ENCODE measurements around the gene RNF43.

Gene RNF43

GRCh38 chr17:58436805-58437239 lies 19.5 kb upstream of the RNF43 start:
- TF ChIP-seq, protein P1, sequence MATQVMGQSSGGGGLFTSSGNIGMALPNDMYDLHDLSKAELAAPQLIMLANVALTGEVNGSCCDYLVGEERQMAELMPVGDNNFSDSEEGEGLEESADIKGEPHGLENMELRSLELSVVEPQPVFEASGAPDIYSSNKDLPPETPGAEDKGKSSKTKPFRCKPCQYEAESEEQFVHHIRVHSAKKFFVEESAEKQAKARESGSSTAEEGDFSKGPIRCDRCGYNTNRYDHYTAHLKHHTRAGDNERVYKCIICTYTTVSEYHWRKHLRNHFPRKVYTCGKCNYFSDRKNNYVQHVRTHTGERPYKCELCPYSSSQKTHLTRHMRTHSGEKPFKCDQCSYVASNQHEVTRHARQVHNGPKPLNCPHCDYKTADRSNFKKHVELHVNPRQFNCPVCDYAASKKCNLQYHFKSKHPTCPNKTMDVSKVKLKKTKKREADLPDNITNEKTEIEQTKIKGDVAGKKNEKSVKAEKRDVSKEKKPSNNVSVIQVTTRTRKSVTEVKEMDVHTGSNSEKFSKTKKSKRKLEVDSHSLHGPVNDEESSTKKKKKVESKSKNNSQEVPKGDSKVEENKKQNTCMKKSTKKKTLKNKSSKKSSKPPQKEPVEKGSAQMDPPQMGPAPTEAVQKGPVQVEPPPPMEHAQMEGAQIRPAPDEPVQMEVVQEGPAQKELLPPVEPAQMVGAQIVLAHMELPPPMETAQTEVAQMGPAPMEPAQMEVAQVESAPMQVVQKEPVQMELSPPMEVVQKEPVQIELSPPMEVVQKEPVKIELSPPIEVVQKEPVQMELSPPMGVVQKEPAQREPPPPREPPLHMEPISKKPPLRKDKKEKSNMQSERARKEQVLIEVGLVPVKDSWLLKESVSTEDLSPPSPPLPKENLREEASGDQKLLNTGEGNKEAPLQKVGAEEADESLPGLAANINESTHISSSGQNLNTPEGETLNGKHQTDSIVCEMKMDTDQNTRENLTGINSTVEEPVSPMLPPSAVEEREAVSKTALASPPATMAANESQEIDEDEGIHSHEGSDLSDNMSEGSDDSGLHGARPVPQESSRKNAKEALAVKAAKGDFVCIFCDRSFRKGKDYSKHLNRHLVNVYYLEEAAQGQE (IDR thresholded peaks at IDR 0.05; ENCODE audit: insufficient read depth in 1 of 2, low read depth in 2 of 2, low read length in 2 of 2) = no peak
- TF ChIP-seq FOXP2 (optimal IDR thresholded peaks at IDR 0.05; ENCODE audit: borderline replicate concordance, extremely low read depth, extremely low read length, insufficient read depth) (no peak), POLR2AphosphoS5 (IDR thresholded peaks at IDR 0.05; ENCODE audit: low read depth, low read length) (no peak), TAF1 (IDR thresholded peaks at IDR 0.05; ENCODE audit: borderline replicate concordance, insufficient read depth, low read length) (no peak), SIN3A (IDR thresholded peaks at IDR 0.05; ENCODE audit: borderline replicate concordance, insufficient read depth, low read length) (no peak)

DNA sequence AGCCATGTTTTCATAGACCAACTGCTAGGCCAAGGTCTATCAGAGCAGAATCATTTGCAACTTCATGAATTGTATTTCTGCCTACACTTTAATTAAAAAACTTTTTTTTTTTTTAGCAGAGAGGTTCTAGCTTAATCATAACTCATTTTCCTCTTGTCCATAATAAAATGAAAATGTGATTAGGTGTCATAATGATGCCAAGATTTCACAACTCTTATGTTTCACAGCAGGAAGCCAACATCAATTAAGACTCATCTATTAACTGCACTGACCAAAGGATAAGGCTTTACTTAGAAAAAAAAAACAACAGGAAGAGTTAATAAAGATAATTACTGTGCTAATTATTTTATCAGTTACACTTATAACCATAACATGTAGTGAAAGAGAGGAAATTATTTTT lies 18.9 kb upstream of the RNF43 start:
- TF ChIP-seq, protein P1 (IDR thresholded peaks at IDR 0.05; ENCODE audit: insufficient read depth in 1 of 2, low read depth in 2 of 2, low read length in 2 of 2) = no peak
- no peak for TF ChIP-seq FOXP2 (optimal IDR thresholded peaks at IDR 0.05; ENCODE audit: borderline replicate concordance, extremely low read depth, extremely low read length, insufficient read depth)
- no peak for TF ChIP-seq POLR2AphosphoS5 (IDR thresholded peaks at IDR 0.05; ENCODE audit: low read depth, low read length)
- no peak for TF ChIP-seq TAF1 (IDR thresholded peaks at IDR 0.05; ENCODE audit: borderline replicate concordance, insufficient read depth, low read length)
- no peak for TF ChIP-seq SIN3A (IDR thresholded peaks at IDR 0.05; ENCODE audit: borderline replicate concordance, insufficient read depth, low read length)

DNA sequence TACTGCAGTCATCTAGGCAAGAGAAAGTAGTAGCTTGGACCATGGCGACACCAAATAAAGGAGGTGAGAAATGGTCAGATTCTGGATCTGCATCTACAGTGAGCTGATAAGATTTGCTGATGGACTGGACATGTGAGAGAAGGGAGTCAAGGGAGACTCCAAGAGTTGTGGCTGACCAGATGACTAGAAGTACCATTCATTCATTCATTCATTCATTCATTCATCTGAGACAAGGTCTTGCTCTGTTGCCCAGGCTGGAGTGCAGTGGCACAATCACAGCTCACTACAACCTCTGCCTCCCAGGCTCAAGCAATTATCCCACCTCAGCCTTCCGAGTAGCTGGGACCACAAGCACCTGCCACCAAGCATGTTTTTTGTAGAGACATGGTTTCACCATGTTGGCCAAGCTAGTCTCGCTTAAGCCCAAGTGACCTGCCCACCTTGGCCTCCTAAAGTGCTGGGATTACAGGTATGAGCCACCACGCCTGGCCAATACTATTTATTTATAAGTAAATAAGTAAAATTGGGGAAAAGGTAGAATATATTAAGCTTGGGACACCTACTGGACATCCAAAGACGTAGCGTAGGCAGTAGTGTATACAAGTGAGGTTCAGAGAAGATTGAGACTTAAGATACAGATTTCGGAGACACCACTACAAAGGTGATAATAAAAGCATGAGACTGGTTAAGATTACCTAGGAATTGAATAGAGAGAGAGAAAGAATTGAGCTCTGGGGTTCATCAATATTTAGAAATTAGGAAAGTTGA lies 15.7 kb upstream of the RNF43 start:
- TF ChIP-seq POLR2AphosphoS5 (IDR thresholded peaks at IDR 0.05; ENCODE audit: low read depth, low read length) (no peak), SIN3A (IDR thresholded peaks at IDR 0.05; ENCODE audit: borderline replicate concordance, insufficient read depth, low read length) (no peak), TAF1 (IDR thresholded peaks at IDR 0.05; ENCODE audit: borderline replicate concordance, insufficient read depth, low read length) (no peak), FOXP2 (optimal IDR thresholded peaks at IDR 0.05; ENCODE audit: borderline replicate concordance, extremely low read depth, extremely low read length, insufficient read depth) (no peak)
- TF ChIP-seq, protein P1 (IDR thresholded peaks at IDR 0.05; ENCODE audit: insufficient read depth in 1 of 2, low read depth in 2 of 2, low read length in 2 of 2) = no peak

GRCh38 chr17:58427807-58428206 lies 10.5 kb upstream of the RNF43 start:
- TF ChIP-seq POLR2AphosphoS5 (IDR thresholded peaks at IDR 0.05; ENCODE audit: low read depth, low read length) = no peak
- TF ChIP-seq FOXP2 (optimal IDR thresholded peaks at IDR 0.05; ENCODE audit: borderline replicate concordance, extremely low read depth, extremely low read length, insufficient read depth) = no peak
- TF ChIP-seq SIN3A (IDR thresholded peaks at IDR 0.05; ENCODE audit: borderline replicate concordance, insufficient read depth, low read length) = no peak
- no peak for TF ChIP-seq TAF1 (IDR thresholded peaks at IDR 0.05; ENCODE audit: borderline replicate concordance, insufficient read depth, low read length)
- TF ChIP-seq, protein P1 (IDR thresholded peaks at IDR 0.05; ENCODE audit: insufficient read depth in 1 of 2, low read depth in 2 of 2, low read length in 2 of 2) = no peak

Data from PFSK-1 (cell line).